ENCODE measurements around the gene POLR2B. TPM values are rescaled to one million over a fixed set of nuclear protein-coding genes. Genes with fewer than 3 reads are reported as not detected.
"Not testable (repeated sequence)": the region's sequence is repeated elsewhere in the genome, so short reads cannot be mapped to it uniquely, and the experiment has no call there.

The POLR2B gene
- total and polyA plus RNA-seq, 2 of the 8 experiments (the other 6 are each of a cell fraction or from before 2014, with no cell fraction given): 59.3 to 115 TPM

- H3K56ac ChIP-seq (replicated peaks; ENCODE audit: insufficient read length, low read depth, low read length); H3K9ac ChIP-seq (replicated peaks in 1 of 4; ENCODE audit: extremely low read depth in 1 of 4, low read depth in 3 of 4, low read length in 3 of 4); H3K4me2 ChIP-seq (ENCODE audit: insufficient read depth in 1 of 2, low read depth in 2 of 2, low read length in 2 of 2); H3K23ac ChIP-seq (ENCODE audit: insufficient read length); H2BK5ac ChIP-seq (ENCODE audit: low read depth, low read length); H4K8ac ChIP-seq (ENCODE audit: extremely low read depth, insufficient read depth, low read length); H3K4me3 ChIP-seq (ENCODE audit: extremely low read depth in 1 of 4, insufficient read depth in 2 of 4, low read depth in 3 of 4, low read length in 4 of 4); H3K23me2 ChIP-seq (ENCODE audit: low read depth, low read length); CTCF ChIA-PET (ENCODE audit: partially characterized antibody); H2BK20ac ChIP-seq (ENCODE audit: low read length); H3K14ac ChIP-seq (ENCODE audit: insufficient read length); H4K5ac ChIP-seq (ENCODE audit: insufficient read length, low read depth, low read length); H2BK120ac ChIP-seq (replicated peaks; ENCODE audit: low read depth, low read length); H3K79me2 ChIP-seq (ENCODE audit: control insufficient read depth in 1 of 2, insufficient read depth in 2 of 2, low read length in 2 of 2); H3K36me3 ChIP-seq (ENCODE audit: control insufficient read depth in 2 of 4, insufficient read depth in 4 of 4, low read length in 3 of 4); H2AK5ac ChIP-seq (ENCODE audit: low read depth, low read length); H3K18ac ChIP-seq (ENCODE audit: extremely low read depth, low read length); H3K27ac ChIP-seq (ENCODE audit: low read depth, low read length); H2AFZ ChIP-seq (ENCODE audit: low read length); H3K4me1 ChIP-seq (replicated peaks in 1 of 4; ENCODE audit: control insufficient read depth in 3 of 4, insufficient read depth in 4 of 4, low read length in 3 of 4); H3K4ac ChIP-seq (replicated peaks; ENCODE audit: insufficient read length, low read depth, low read length); POLR2A ChIA-PET (ENCODE audit: partially characterized antibody); H4K91ac ChIP-seq (replicated peaks; ENCODE audit: insufficient read length, low read length); H2BK12ac ChIP-seq (ENCODE audit: low read depth, low read length); DNase-seq (ENCODE audit: low read depth in 1 of 2, low spot score in 2 of 2); H4K20me1 ChIP-seq (replicated peaks in 1 of 2; ENCODE audit: control insufficient read depth in 1 of 2, insufficient read depth in 2 of 2, low read length in 2 of 2); H3K9me3 ChIP-seq (ENCODE audit: insufficient read depth in 2 of 2, low read depth in 1 of 2, low read length in 1 of 2); H3K79me1 ChIP-seq (ENCODE audit: low read depth, low read length); H2BK15ac ChIP-seq (ENCODE audit: low read length); H3K27me3 ChIP-seq (replicated peaks in 1 of 4; ENCODE audit: control insufficient read depth in 3 of 4, extremely low read depth in 1 of 4, insufficient read depth in 3 of 4, low read length in 3 of 4); FAIRE-seq: not testable (repeated sequence)
- WGBS, 2 experiments (ENCODE audit: extremely low coverage in 1 of 2, insufficient coverage in 1 of 2, insufficient read length in 1 of 2, insufficient replicate concordance in 2 of 2, low coverage in 1 of 2, low lambda C conversion rate in 2 of 2, missing lambda C conversion rate in 1 of 2): 89% methylated on average over 6 of the region's 6 CpGs; no CpG with 5 or more reads in 1 of the 2 experiments
- 0 out of 2 replicates have a peak, but pooled peaks have one; percentile 22 for TF ChIP-seq CEBPB (IDR thresholded peaks at IDR 0.05; ENCODE audit: low read depth, low read length)
Observed at GRCh38 chr4:57060717-57061067, 82.0 kb downstream of the POLR2B start.
